Immature natural killer cell (primary cell): ENCODE measurements around the gene HDGFL1. TPM values are rescaled to one million over a fixed set of nuclear protein-coding genes. Genes with fewer than 3 reads are reported as not detected.

Experiments used
- DNase-seq, 3 donors: peaks; one replicate each; pipeline ENCODE4 v3.0.0; 2022; ENCODE audit warnings: mixed read lengths in 1 of 3
- H3K27ac Mint-ChIP-seq, 6 donors: one replicate each; pipeline ENCODE4 v1.8.0; 2020; ENCODE audit warnings: mixed read lengths in 6 of 6, mild to moderate bottlenecking in 5 of 6, inconsistent platforms in 4 of 6, moderate library complexity in 3 of 6
- H3K27me3 Mint-ChIP-seq, 3 donors: one replicate each; pipeline ENCODE4 v1.8.0; 2020 to 2021; ENCODE audit warnings: low read depth in 3 of 3, mild to moderate bottlenecking in 3 of 3, mixed read lengths in 3 of 3, moderate library complexity in 3 of 3, inconsistent platforms in 1 of 3
- H3K36me3 Mint-ChIP-seq, 3 donors: one replicate each; pipeline ENCODE4 v1.8.0; 2020; ENCODE audit warnings: mixed read lengths in 3 of 3, inconsistent platforms in 2 of 3, mild to moderate bottlenecking in 2 of 3
- H3K4me1 Mint-ChIP-seq, 2 donors: one replicate each; pipeline ENCODE4 v1.8.0; 2020; ENCODE audit warnings: inconsistent platforms in 2 of 2, mild to moderate bottlenecking in 2 of 2, mixed read lengths in 2 of 2, moderate library complexity in 1 of 2
- H3K4me3 Mint-ChIP-seq, 5 donors: one replicate each; pipeline ENCODE4 v1.8.0; 2020; ENCODE audit warnings: mild to moderate bottlenecking in 5 of 5, mixed read lengths in 5 of 5, inconsistent platforms in 3 of 5, moderate library complexity in 3 of 5
- H3K9me3 Mint-ChIP-seq, 6 donors: one replicate each; pipeline ENCODE4 v1.8.0; 2020; ENCODE audit warnings: mild to moderate bottlenecking in 6 of 6, mixed read lengths in 6 of 6, inconsistent platforms in 4 of 6, moderate library complexity in 3 of 6
- polyA plus RNA-seq, 3 donors: library from polyadenylated mRNA; unstranded; fragments of 300-500 nt; fragmentation: Illumina TruSeq; gene quantifications; one replicate each; pipeline ENCODE4 v1.2.3, GENCODE V29; 2021

Gene HDGFL1
- polyA plus RNA-seq, 3 donors from 2014 or later = not detected

DNA sequence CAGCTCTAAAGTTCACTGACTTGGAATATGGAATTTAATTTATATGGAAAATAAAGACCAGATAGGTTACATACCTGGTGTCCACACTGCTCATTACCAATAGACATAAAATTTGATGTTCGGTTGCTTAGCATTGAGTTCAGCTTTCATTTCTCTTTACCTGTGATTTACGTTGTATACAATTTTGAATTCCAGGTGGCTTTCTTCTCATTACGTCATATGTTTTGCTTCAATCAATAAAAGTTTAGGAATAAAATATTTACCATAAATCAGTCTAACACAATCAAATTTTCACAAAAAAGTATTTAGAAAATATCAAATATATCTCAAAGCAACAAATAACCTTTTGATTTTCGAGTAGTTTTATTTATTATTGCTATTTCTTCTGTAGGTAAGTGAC lies 40.8 kb downstream of the HDGFL1 start:
- no peak overlapping the region for H3K27ac Mint-ChIP-seq

GRCh38 chr6:22612236-22612635 lies 42.9 kb downstream of the HDGFL1 start:
- Mint-ChIP-seq H3K27me3 (no peaks in the 10 kb centered on the region), H3K27ac (no peak overlapping the region), H3K4me3 (no peak overlapping the region), H3K36me3 (no peaks in the 10 kb centered on the region), H3K9me3 (peaks cover 2 to 32% (median 7%) of the 10 kb centered on the region in 6 donors), H3K4me1 (no peaks in the 10 kb centered on the region)
- DNase-seq = no peak

More for the DNA sequence above, 40.8 kb downstream of the HDGFL1 start:
- Mint-ChIP-seq H3K4me3 (no peak overlapping the region), H3K4me1 (no peaks in the 10 kb centered on the region), H3K27me3 (no peaks in the 10 kb centered on the region), H3K36me3 (no peaks in the 10 kb centered on the region), H3K9me3 (peaks cover 0 to 32% (median 7%) of the 10 kb centered on the region in 6 donors)
- no peak for DNase-seq

GRCh38 chr6:22613051-22613450 lies 43.7 kb downstream of the HDGFL1 start:
- H3K4me3 Mint-ChIP-seq = no peak overlapping the region
- no peak for DNase-seq
- no peak overlapping the region for H3K27ac Mint-ChIP-seq
- no peaks in the 10 kb centered on the region for H3K27me3 Mint-ChIP-seq
- no peaks in the 10 kb centered on the region for H3K4me1 Mint-ChIP-seq
- H3K9me3 Mint-ChIP-seq = peaks cover 2 to 28% (median 7%) of the 10 kb centered on the region in 6 donors
- no peaks in the 10 kb centered on the region for H3K36me3 Mint-ChIP-seq

GRCh38 chr6:22613695-22614094 lies 44.3 kb downstream of the HDGFL1 start:
- no peak for DNase-seq
- H3K27ac Mint-ChIP-seq = no peak overlapping the region
- H3K9me3 Mint-ChIP-seq = peaks cover 3 to 28% (median 7%) of the 10 kb centered on the region in 6 donors
- no peaks in the 10 kb centered on the region for H3K4me1 Mint-ChIP-seq
- H3K4me3 Mint-ChIP-seq = no peak overlapping the region
- no peaks in the 10 kb centered on the region for H3K27me3 Mint-ChIP-seq
- H3K36me3 Mint-ChIP-seq = no peaks in the 10 kb centered on the region

GRCh38 chr6:22614547-22614946 lies 45.2 kb downstream of the HDGFL1 start:
- Mint-ChIP-seq H3K27ac (no peak overlapping the region), H3K36me3 (no peaks in the 10 kb centered on the region), H3K4me1 (no peaks in the 10 kb centered on the region), H3K9me3 (peaks cover 3 to 28% (median 7%) of the 10 kb centered on the region in 6 donors), H3K27me3 (no peaks in the 10 kb centered on the region), H3K4me3 (no peak overlapping the region)
- DNase-seq = no peak

DNA sequence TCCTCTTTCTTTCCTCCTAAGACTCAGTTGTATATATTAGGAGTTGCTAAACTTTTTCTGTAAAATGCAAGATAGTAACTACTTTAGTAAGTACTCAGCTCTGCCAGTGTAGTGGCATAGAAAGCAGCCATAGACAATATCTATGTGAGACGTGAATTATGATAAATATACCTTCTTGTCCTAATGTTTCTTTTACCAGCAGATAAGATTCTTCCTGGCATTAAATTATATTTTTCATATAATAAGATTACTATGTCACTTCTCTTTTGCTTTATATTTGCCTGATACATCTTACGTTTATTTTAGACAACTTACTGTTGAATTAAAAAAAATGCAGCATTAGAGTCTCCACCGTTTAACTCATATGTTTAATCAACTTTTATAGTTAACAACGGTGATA lies 51.7 kb downstream of the HDGFL1 start:
- Mint-ChIP-seq H3K4me3 (no peak overlapping the region), H3K27ac (no peak overlapping the region), H3K27me3 (no peaks in the 10 kb centered on the region), H3K4me1 (no peaks in the 10 kb centered on the region), H3K36me3 (no peaks in the 10 kb centered on the region), H3K9me3 (peaks cover 1 to 26% (median 4%) of the 10 kb centered on the region in 6 donors)
- DNase-seq = no peak
